NCI-H510A (cell line): Measurements from ENCODE around the gene EBI3.
"Not testable (repeated sequence)": the region's sequence is repeated elsewhere in the genome, so short reads cannot be mapped to it uniquely, and the experiment has no call there.

Experiments used
- DNase-seq: peaks from one replicate; lab custom pipeline; 2025; lab: John Stamatoyannopoulos, UW

Gene EBI3

DNA sequence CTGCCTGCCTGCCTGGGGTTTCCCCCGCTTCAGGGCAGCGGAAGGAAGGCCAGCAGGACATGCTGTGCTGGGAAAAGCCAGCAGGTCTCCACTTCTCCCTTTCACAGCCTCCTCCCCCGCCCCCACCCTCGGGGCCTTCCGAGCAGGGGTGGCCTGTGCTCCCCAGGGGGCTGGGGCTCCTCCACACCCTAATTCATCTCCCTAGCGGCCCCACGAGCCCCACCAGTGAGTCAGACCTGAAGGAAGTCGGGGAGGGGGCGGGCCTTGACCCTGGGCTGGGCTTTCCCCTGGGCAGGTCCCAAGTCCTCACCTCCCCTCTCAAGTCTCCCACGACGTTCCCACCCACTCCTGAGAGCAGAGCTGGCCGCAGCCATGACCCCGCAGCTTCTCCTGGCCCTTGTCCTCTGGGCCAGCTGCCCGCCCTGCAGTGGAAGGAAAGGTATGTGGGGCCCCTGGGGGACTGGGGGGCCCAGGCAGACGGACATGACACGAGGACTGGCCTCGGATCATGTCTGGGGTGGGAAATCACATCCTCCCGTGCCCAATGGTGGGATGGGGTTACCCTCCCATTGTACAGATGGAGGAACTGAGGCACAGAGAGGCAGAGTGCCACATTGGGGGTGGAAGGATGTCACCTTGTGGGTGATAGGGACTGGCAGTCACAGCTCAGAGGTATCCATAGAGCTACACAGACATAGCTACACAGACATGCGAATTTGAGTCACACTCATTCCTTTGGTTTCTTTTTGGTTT is at the start of gene EBI3:
Gene EBI3, plus strand, starts transcription at position 345 of the 753 bp plus-strand sequence. Its CDS starts 28 bp downstream, at position 373.
- no peak for DNase-seq

DNA sequence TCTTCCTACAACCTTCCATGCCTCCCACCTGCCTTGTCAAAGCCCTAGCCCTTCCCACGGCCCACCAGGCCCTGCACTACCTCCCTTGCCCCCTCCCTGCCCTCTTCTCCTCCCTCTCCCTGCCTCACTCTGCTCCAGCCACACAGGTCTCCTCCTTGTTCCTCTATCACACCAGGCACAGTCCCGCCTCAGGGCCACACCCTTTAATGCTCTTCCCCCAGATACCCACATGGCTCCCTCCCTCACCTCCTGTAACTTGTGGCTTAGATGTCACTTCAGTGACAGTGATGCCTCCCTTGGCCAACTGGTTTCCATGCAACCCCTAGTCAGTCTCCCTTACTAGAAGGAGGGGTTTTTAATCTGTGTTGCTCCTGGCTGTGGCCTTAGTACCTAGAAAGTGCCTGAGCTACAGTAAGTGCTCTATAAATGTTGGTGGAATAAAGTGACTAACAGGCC is 48.2 kb upstream of the EBI3 start:
- no peak for DNase-seq

GRCh38 chr19:4182084-4182810 is 47.1 kb upstream of the EBI3 start, which contains the start of the genes ANKRD24 and SIRT6:
Gene ANKRD24, plus strand, starts transcription at chr19:4182689. Its CDS starts 3,737 bp downstream, at chr19:4186426.
Gene SIRT6, minus strand, starts transcription at chr19:4182563. Its CDS starts 24 bp downstream, at chr19:4182539.
- DNase-seq, result peak; percentile 97

- peak; percentile 82 for DNase-seq
Observed at GRCh38 chr19:4183967-4184717, 45.2 kb upstream of the EBI3 start.

DNA sequence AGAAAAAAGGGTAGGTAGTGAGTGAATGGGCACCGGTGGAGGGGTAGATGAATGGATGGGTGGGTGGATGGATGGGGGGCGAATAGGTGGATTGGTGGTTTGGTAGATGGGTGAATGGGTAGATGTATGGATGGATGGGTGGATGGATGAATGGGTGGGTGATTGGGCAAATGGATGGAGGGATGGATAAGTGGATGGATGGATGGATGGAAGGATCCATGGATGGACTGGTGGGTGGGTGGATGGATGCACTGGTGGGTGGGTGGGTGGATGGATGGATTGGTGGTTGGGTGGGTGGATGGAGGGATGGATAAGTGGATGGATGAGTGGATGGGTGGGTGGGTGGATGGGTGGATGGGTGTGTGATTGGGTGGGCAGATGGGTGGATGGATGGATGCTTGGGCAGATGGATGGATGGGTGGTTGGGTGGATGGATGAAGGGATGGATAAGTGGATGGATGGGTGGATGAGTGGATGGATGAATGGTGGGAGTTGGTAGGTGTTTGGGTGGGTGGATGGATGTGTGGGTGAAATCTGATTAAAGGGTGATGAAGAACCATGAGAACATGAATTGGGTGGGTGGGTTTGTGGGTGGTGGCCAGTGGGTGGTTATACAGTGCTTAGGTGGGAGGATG is 44.5 kb upstream of the EBI3 start:
- DNase-seq, result no peak

GRCh38 chr19:4185413-4186086 is 43.8 kb upstream of the EBI3 start:
- DNase-seq, result no peak

DNA sequence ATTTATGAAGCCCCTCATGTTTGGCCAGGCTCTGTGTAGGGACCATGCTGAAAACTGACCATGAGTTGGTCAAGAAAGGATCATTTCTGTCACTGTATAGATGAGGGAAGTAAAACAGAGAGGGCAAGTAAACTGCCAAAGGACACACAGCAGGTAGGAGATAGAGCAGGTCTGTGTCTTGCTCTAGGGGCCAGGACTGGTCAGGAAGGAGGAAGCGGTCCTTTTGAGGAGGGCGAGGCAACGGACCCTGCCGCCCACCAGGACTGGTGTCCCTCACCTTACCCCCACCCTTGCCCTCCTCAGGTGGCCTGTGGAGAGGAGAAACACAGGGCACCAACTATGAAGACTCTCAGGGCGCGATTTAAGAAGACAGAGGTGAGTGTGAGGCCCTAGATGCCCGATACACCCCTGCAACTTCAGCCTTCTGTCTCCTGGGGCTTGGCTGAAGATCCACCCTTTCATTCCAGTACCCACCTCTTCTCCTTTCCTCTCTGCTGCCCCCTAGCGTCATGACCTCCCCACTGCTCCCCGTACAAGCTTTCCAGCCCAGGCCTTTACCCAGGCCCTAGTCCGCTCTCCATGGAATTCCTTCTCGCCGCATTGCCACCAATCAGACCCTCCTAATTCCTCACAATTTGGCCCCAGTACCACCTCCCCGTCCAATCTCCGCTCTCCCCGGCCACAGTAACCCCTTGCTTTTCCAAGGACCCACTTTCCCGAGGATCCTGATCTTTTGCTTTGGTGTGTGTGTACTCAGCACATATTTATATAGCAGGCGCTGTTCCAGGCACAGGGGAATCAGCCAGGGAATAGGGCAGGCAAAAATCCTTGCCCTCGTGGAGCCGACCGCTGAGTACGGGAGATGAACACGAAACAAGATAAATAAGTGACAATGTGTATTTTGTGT is 43.0 kb upstream of the EBI3 start:
- peak; percentile 45 for DNase-seq

DNA sequence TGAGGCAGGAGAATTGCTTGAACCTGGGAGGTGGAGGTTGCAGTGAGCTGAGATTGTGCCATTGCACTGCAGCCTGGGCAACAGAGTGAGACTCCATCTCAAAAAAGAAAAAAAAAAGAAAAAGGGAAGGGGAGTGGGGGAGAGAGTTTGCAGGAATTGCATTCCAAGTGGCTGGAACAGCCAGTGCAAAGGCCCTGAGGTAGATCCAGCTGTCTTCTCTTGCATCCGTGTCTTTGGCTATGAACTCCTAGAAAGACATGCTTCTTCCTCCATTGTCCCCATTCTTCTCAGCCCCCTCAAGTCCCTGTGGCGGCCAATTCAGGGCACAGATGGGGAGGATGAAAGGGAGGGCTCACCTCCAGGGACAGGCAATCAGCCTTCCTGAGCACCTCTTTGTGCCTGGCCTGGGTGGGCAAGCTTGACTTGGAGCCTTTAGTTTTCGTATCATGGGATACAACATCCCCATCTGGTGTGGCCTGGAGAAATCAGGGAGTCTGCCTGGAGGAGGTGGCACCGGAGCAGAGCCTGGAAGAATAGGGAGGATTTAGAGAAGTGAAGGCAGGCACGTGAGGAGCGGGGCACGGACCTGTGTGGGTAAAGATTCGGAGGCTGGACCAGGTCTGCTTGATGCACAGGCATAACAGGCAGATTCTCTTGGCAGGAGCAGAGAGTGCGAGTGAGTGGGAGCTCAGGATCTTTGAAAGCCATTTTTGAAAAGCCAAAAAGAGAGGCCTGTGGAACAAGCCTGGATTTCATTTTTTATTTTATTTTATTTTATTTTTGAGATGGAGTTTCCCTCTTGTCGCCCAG is 41.8 kb upstream of the EBI3 start:
- DNase-seq, result no peak

DNA sequence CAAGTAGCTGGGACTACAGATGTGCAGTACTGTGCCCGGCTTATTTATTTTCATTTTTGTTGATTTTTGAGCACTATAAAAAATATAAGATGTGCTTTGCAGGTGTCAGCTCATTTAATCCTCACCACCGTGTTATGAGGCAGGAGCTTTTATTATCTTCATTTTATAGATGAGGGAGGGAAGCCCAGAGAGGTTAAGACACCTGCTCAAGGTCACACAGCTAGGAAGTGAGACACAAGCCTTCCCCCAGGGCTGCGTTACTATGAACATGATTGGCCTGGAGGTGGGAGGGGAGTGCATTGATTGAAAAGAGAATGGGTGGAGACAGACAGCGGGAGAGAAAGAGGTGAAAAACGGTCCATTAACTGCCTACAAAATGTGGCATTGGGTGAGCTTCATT is 39.7 kb upstream of the EBI3 start:
- no peak for DNase-seq

GRCh38 chr19:4192537-4192936 is 36.8 kb upstream of the EBI3 start:
- not testable (repeated sequence) for DNase-seq

DNA sequence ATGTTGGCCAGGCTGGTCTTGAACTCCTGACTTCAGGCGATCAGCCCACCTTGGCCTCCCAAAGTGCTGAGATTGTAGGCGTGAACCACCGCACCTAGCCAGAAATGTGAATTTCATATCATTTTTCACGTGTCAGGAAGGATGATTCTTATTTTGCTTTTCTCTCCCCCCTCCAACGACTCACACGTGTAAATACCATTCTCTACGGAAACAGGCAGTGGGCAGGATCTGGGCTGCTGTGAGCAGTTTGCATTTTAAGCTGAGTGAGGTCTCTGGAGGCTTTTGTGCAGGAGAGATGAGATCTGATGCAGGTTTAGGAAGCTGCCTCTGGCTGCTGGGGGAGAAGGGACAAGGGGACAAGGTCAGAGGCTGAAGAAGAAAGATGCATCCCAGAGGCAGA is 35.0 kb upstream of the EBI3 start:
- no peak for DNase-seq

DNA sequence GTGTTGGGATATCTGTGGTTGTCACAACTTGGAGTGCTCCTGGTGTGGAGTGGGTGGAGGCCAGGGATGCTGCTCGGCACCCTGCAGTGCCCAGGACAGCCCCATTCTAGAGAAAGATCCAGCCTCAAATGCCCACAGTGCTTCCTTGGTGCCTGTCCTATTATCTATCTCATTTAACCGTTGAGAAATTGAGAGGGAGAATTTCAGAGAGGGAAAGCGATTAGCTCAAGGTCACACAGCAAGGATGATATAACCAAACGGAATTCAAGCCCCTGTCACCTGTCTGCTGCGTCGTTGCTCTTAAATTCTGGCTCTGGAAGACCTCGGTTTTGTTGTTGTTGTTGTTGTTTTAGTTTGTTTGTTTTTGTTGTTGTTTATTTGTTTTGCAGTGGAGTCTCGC is 33.3 kb upstream of the EBI3 start:
- no peak for DNase-seq

DNA sequence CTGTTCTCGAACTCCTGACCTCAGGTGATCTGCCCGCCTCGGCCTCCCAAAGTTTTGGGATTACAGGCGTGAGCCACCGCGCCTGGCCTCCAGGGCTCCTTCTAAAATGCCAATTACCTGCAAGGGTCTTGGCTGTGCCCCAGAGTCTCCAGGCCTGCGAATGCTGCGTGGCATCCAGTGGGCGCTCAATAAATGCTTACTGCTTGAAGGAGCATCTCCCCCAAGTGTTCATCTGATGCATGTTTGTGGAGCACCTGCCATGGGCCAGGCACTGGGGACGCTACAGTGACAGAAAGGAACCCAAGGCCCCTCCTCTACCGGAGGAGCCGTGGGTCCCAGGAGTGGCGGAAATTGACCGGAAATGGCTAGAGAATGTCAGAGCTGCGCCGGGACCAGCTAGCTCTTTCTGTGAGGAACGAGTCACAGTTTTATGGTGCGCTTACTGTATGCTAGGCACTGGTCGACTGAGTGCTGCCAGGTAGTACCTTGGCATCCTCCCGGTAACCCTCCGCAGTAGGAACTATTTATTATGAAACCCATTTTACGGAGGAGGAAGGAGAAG is 32.7 kb upstream of the EBI3 start:
- DNase-seq, result no peak

GRCh38 chr19:4197228-4197624 is 32.1 kb upstream of the EBI3 start:
- no peak for DNase-seq

GRCh38 chr19:4197625-4198466 is 31.5 kb upstream of the EBI3 start:
- DNase-seq, result peak; percentile 50

GRCh38 chr19:4198467-4199126 is 30.7 kb upstream of the EBI3 start:
- DNase-seq, result no peak

DNA sequence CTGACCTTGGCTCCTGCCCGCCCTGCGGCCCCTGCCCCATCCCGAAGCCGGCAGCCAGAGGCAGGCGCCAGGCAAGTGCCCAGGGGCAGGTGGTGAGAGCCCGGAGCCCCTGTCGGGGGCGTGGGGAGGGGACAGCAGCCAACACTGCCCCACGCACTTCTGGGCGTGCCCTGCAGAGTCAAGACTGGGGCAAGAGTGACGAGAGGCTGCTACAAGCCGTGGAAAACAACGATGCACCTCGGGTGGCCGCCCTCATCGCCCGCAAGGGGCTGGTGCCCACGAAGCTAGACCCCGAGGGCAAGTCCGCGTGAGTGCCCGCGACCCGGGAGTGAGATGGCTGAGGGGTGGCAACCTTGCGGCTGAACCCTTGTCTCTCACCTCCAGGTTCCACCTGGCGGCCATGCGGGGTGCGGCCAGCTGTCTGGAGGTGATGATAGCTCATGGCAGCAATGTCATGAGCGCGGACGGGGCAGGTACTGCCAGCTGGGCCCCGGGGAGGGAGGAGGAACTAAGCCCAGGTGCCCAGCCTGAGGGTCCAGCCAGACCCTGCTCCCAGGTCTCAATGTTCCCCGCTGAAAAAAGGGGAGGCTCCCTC is 29.5 kb upstream of the EBI3 start:
- peak; percentile 57 for DNase-seq
